ENCODE results near the gene TRIM44. TPM values are rescaled to one million over a fixed set of nuclear protein-coding genes. Genes with fewer than 3 reads are reported as not detected.
A peak's percentile ranks its signal among the peaks of the same experiment; 100 is the strongest.
"Not testable (repeated sequence)": the region's sequence is repeated elsewhere in the genome, so short reads cannot be mapped to it uniquely, and the experiment has no call there.

The TRIM44 gene
- total RNA-seq, 1 donor from 2014 or later, result 39.9 TPM

- no peak for ATAC-seq
- intact Hi-C loops (cut with DNase I), result loop anchor here (2.0 to 5.0 kb wide), 4 partner anchors 161 to 444 kb away; partner anchors contain the start of genes FJX1 and TRIM44
- DNase-seq (ENCODE audit: missing footprints), result no peak
These were observed 160.4 kb downstream of the TRIM44 start for GRCh38 chr11:35822815-35823495.

GRCh38 chr11:35823742-35824298 is 161.2 kb downstream of the TRIM44 start:
- intact Hi-C loops (cut with DNase I), result loop anchor here (2.0 to 5.0 kb wide), 4 partner anchors 162 to 443 kb away; partner anchors contain the start of genes FJX1 and TRIM44
- DNase-seq (ENCODE audit: missing footprints), result no peak
- ATAC-seq, result no peak

DNA sequence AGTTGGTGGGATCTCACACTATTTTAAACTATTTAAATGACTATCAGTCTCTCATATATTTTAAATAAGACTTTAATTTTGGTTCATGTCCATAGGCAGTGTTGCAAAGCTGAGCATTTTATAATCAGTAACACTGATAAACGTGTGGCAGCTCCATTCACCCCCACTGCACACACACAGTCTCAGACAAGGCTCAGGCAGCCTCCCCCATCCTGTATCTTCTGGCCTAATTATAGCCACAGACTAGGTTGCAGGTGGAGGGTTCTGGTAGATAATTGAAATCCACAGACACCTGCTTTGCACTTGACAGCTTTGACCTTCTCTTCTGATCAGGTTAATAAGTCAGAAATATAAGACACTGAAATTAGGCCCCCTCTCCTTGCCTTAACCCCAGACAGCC is 162.8 kb downstream of the TRIM44 start:
- ATAC-seq, result no peak
- intact Hi-C loops (cut with DNase I), result no loop called here

GRCh38 chr11:35826006-35826405 is 163.4 kb downstream of the TRIM44 start:
- DNase-seq (ENCODE audit: missing footprints) (no peak), ATAC-seq (no peak)
- intact Hi-C loops (cut with DNase I), result no loop called here

More for the DNA sequence above, 162.8 kb downstream of the TRIM44 start:
- DNase-seq (ENCODE audit: missing footprints), result no peak

DNA sequence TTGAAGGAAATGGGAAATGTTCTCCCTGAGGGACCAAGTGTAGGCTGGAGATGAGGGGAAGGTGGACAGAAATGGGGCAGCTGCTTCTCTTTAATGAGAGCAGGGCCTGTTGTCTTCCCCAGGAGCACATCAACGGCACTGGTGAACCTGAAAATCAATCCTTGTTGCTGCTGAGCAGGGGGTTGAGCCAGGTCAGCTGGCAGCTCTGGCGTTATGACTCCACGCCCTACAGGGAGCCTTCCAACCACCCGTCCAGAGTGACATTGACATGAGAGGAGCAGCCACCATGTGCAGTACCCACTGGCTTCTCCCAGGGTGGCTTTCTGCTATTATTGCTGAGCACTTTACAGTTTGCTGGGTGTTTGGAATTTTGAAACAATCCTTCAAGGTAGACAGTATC is 164.4 kb downstream of the TRIM44 start:
- no peak for ATAC-seq
- intact Hi-C loops (cut with DNase I), result no loop called here
- DNase-seq (ENCODE audit: missing footprints), result no peak

DNA sequence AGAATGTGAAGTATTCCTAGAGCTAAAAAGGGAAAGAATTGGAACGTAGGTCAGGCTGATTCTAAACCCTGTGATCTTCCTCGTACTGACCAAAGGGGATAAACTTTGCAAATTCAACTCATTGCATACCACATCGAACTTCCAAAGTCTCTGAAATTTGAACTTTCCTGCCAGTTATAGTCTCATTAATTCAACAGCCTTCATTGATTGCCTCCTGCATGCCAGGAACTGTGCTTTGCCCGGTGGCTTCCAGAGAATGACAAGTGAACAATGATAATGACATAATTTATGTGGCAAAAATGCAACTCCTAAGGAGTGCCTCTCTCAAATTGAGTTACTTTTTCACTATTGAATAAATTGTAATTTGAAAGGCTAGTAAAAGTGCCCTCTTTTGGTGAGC is 173.6 kb downstream of the TRIM44 start:
- DNase-seq (ENCODE audit: missing footprints) (no peak), ATAC-seq (no peak)
- intact Hi-C loops (cut with DNase I), result no loop called here

DNA sequence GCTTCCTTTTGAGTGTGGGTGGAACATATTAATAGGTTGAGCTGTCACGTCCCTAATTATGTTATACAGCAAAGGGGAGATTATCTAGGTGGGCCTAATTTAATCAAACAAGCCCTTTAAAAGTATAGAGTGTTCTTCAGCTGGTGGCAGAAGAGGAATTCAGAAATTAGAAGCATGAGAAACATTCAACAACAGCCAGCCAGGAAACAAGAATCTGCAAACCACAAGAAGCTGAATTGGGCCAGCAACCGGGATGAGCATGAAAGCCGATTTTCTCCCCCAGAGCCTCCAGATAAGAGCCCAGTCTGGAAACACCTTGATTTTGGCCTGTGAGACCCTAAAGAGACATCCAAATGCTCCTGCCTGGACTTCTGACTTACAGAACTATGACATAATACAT is 175.5 kb downstream of the TRIM44 start:
- DNase-seq (ENCODE audit: missing footprints) (no peak), ATAC-seq (no peak)
- intact Hi-C loops (cut with DNase I), result no loop called here

DNA sequence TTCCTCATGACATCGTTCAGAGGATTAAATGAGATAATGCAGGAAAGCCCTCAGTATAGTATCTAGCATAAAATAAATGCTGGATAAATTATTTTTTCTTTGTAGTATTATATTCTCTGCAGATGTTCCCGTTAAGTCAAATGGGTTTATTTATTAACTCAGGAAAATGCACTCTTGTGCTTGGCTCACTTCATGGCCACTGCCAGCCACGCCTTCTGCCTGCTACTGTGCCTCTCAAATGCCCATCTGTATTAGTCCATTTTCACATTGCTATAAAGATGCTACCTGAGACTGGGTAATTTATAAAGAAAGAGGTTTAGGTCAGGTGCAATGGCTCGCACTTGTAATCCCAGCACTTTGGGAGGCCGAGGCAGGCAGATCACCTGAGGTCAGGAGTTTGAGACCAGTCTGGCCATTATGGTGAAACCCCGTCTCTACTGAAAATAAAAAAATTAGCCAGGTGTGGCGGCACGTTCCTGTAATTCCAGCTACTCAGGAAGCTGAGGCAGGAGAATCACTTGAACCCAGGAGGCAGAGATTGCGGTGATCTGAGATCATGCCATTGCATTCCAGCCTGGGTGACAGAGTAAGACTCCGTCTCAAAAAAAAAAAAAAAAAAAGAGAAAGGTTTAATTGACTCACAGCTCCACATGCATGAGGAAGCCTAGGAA is 176.3 kb downstream of the TRIM44 start:
- intact Hi-C loops (cut with DNase I), result not testable (repeated sequence)

DNA sequence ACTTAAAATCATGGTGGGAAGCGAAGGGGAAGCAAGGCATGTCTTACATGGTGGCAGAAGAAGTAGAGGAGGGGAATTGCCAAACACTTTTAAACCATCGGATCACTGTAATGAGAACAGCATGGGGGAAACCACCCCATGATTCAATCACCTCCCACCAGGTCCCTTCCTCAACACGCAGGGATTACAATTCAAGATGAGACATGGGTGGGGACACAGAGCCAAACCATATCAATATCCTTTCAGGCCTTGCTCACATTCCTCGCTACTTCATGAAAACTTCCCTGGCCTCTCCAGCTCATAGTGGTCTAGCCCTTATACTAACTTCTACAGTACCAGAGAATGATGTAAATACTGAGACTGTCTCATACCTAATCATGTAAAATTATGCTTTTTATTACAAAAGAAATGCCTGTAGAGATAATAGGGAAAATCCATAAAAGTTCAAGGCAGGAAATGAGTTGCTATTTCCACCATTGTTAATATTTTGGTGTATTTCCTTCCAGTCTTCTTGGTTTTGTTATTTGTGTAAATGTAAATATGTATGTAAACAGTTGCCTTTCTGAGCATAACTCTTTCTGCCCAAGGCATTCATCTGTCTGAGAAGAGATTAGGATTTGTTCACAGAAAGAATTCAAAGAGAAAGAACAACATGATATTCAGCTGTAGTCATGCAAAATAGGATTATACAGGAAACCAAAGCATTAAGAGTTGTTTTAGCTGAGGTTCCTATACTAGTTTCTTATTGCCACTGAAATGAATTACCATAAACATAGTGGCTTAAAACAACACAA is 177.0 kb downstream of the TRIM44 start:
- intact Hi-C loops (cut with DNase I), result no loop called here
- DNase-seq (ENCODE audit: missing footprints) (no peak), ATAC-seq (no peak)

More for the DNA sequence above, 176.3 kb downstream of the TRIM44 start:
- ATAC-seq; DNase-seq (ENCODE audit: missing footprints): not testable (repeated sequence)

GRCh38 chr11:35841733-35842132 is 179.2 kb downstream of the TRIM44 start:
- intact Hi-C loops (cut with DNase I), result no loop called here
- no peak for DNase-seq (ENCODE audit: missing footprints)
- no peak for ATAC-seq

DNA sequence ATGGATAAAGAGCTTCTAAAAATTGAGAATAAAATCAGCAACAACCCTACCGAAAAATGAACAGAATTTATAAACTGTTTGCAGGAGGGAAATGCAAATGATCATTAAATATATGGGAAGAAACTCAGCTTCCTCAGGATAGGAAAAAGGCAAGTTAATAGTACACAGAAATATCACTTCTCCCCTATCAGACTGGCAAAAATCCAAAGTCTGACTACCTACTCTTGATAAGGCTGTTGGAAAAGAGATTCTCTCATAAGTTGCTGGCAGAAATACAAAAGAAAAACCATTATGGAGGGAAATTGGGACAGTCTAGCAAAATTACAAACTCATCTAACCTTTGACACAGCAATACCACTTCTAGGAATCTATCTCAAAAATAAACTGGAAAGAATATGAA is 180.4 kb downstream of the TRIM44 start:
- no peak for DNase-seq (ENCODE audit: missing footprints)
- no peak for ATAC-seq
- intact Hi-C loops (cut with DNase I), result no loop called here

DNA sequence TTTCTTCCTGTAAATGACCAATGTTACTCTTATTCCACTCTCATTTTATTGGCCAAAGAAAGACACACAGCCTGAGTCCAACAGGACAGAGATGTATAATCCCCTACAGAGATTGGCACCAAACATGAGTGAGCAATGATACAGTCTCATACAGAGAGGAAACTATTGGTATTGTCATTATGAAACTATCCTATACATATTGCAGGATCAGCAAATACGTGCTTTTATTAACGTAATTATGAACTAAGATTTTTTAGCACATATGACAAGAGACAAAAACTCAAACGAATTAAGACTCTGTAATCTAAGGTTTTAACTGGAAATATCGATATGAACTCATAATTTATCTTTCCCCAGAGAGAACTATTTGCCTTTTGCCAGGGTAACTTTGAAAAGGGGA is 182.0 kb downstream of the TRIM44 start:
- intact Hi-C loops (cut with DNase I), result no loop called here
- DNase-seq (ENCODE audit: missing footprints) (no peak), ATAC-seq (no peak)

GRCh38 chr11:35845860-35846259 is 183.3 kb downstream of the TRIM44 start:
- no peak for ATAC-seq
- intact Hi-C loops (cut with DNase I), result no loop called here
- DNase-seq (ENCODE audit: missing footprints), result no peak

GRCh38 chr11:35846874-35847273 is 184.3 kb downstream of the TRIM44 start:
- intact Hi-C loops (cut with DNase I), result no loop called here
- no peak for ATAC-seq
- DNase-seq (ENCODE audit: missing footprints), result no peak

GRCh38 chr11:35847473-35847872 is 184.9 kb downstream of the TRIM44 start:
- ATAC-seq, result no peak
- intact Hi-C loops (cut with DNase I), result no loop called here

GRCh38 chr11:35848616-35849015 is 186.0 kb downstream of the TRIM44 start:
- no peak for ATAC-seq
- no peak for DNase-seq (ENCODE audit: missing footprints)
- intact Hi-C loops (cut with DNase I), result no loop called here

More at GRCh38 chr11:35847473-35847872, 184.9 kb downstream of the TRIM44 start:
- DNase-seq (ENCODE audit: missing footprints), result no peak

- ATAC-seq, result no peak
- intact Hi-C loops (cut with DNase I), result no loop called here
These were observed 187.6 kb downstream of the TRIM44 start for GRCh38 chr11:35850191-35850590.

GRCh38 chr11:35851342-35851741 is 188.8 kb downstream of the TRIM44 start:
- no peak for DNase-seq (ENCODE audit: missing footprints)
- intact Hi-C loops (cut with DNase I), result no loop called here

More at GRCh38 chr11:35850191-35850590, 187.6 kb downstream of the TRIM44 start:
- no peak for DNase-seq (ENCODE audit: missing footprints)

DNA sequence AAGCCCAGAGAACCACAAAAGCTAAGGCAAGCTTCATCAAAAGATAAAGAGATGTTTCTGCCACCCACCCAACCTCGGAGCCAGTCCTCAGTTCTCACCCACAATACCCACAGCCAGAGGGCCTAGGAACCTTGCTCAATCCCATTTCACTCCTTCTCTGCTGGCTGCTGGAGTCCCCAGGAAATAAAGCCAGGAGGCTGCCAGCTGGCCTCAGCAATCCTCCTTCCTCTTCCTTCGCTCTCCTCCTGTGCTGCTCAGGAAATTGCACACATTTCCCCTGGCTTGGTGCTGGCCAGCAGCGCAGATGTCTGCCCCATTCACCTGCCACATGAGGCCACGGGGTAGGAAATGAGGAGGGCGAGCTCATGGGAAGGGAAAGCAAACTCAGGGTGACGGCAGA is 189.5 kb downstream of the TRIM44 start:
- DNase-seq (ENCODE audit: missing footprints), result no peak

More at GRCh38 chr11:35851342-35851741, 188.8 kb downstream of the TRIM44 start:
- no peak for ATAC-seq

More for the DNA sequence above, 189.5 kb downstream of the TRIM44 start:
- peak; percentile 75 for ATAC-seq
- intact Hi-C loops (cut with DNase I), result no loop called here
